ENCODE measurements around the gene HNRNPA0.

Gene HNRNPA0

DNA sequence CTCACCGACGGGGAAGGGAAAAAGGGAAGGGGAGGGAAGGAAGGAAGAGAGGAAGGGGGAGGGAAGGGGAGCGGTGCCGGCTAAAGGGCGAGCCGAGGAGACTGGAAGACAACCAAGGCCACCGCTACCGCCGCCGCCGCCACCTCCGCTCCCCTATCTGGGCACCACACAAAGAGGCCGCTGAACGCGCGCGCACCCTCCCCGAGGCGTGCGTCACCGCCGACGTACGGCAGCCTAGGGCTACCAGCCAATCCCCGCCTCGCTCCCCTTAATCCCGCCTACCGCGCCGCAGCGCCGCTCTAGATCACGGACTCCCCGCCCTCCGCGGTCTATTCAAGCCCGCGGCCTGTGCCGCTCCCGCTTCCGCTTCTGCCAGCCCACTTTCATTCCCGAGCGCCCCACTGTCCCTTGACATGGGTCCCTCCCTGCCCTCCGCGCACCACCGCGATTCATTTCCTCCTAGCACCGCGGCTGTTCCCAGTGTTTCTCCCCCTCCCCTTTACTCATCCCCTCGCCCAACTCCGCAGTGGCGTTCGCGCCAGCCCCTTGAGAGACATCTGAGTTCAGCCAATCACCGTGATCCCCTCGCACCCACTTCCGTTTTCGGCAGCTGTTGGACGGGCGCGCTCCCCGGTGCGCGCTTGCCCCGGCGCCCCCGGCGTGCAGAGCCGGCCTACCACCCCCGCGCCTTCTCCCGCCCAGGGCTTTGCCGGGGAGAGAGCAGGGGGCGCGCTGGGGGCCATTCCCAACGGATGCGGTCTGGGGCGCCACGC is at the start of gene HNRNPA0:
Gene HNRNPA0, minus strand, starts transcription at position 176 of the 773 bp plus-strand sequence. CDS start 297 bp downstream, outside the sequence.
- TF ChIP-seq, protein P1, sequence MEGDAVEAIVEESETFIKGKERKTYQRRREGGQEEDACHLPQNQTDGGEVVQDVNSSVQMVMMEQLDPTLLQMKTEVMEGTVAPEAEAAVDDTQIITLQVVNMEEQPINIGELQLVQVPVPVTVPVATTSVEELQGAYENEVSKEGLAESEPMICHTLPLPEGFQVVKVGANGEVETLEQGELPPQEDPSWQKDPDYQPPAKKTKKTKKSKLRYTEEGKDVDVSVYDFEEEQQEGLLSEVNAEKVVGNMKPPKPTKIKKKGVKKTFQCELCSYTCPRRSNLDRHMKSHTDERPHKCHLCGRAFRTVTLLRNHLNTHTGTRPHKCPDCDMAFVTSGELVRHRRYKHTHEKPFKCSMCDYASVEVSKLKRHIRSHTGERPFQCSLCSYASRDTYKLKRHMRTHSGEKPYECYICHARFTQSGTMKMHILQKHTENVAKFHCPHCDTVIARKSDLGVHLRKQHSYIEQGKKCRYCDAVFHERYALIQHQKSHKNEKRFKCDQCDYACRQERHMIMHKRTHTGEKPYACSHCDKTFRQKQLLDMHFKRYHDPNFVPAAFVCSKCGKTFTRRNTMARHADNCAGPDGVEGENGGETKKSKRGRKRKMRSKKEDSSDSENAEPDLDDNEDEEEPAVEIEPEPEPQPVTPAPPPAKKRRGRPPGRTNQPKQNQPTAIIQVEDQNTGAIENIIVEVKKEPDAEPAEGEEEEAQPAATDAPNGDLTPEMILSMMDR (conservative IDR thresholded peaks at IDR 0.05; ENCODE audit: low read depth, low read length): no peak
- H3K27ac ChIP-seq: peak within 1 kb of the TSS; percentile 87
- H3K36me3 ChIP-seq (ENCODE audit: insufficient read depth): no peaks in the 10 kb centered on the region
- peak within 1 kb of the TSS; percentile 96 for H3K9ac ChIP-seq
- H3K4me1 ChIP-seq (ENCODE audit: low read depth, poor library complexity, severe bottlenecking): peaks cover 17% of the 10 kb centered on the region
- peaks cover 27% of the 10 kb centered on the region for H4K20me1 ChIP-seq (ENCODE audit: insufficient read depth)
- H2AFZ ChIP-seq (ENCODE audit: low read depth): peak within 1 kb of the TSS; percentile 75
- no peak within 1 kb of the TSS for H3K4me3 ChIP-seq (IDR thresholded peaks at IDR 0.05; ENCODE audit: insufficient read depth, low read depth, low read length)
- H3K27me3 ChIP-seq (ENCODE audit: insufficient read depth, low read depth): no peaks in the 10 kb centered on the region
- H3K79me2 ChIP-seq (ENCODE audit: insufficient read depth, low read depth): peaks cover 42% of the 10 kb centered on the region
- peak within 1 kb of the TSS; percentile 54 for H3K4me2 ChIP-seq

- Histone ChIP-seq H3K27me3 (ENCODE audit: insufficient read depth, low read depth) (no peaks in the 10 kb centered on the region), H3K4me2 (no peak overlapping the region), H3K4me3 (IDR thresholded peaks at IDR 0.05; ENCODE audit: insufficient read depth, low read depth, low read length) (no peak overlapping the region), H3K79me2 (ENCODE audit: insufficient read depth, low read depth) (no peaks in the 10 kb centered on the region), H3K27ac (no peak overlapping the region), H4K20me1 (ENCODE audit: insufficient read depth) (no peaks in the 10 kb centered on the region), H2AFZ (ENCODE audit: low read depth) (no peak overlapping the region), H3K36me3 (ENCODE audit: insufficient read depth) (no peaks in the 10 kb centered on the region), H3K4me1 (ENCODE audit: low read depth, poor library complexity, severe bottlenecking) (no peaks in the 10 kb centered on the region), H3K9ac (no peak overlapping the region)
- TF ChIP-seq, protein P1 (conservative IDR thresholded peaks at IDR 0.05; ENCODE audit: low read depth, low read length): no peak
These were observed 48.4 kb upstream of the HNRNPA0 start for GRCh38 chr5:137802282-137803210.

DNA sequence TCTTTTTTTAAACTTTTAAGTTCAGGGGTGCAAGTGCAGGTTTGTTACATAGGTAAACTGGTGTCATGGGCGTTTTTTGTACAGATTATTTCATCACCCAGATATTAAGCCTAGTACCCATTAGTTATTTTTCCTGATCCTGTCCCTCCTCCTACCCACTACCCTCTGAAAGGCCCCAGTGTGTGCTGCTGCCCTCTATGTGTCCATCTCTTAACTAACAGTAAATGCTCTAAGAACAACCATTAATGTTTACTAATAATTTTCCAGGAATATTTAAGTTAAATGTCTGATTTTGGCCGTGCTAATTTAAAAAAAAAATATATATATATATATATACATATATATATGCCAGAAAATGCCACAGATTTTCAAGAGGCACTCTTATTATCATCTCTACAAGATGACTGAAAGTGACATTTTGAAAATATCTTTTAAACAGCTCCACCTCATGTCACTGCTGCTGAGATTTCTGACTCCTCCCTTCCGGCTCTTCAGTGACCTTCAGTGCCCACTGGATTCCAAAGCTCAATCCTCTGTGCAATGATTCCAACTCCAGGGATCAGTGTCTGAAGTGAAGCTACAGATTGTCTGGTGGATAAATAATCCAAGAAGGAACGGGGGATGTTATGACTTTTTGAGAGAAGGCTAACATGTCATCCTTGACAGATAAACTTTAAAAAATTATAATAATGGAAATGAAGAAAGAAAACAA is 46.7 kb upstream of the HNRNPA0 start:
- Histone ChIP-seq H3K36me3 (ENCODE audit: insufficient read depth) (no peaks in the 10 kb centered on the region), H3K4me3 (IDR thresholded peaks at IDR 0.05; ENCODE audit: insufficient read depth, low read depth, low read length) (no peak overlapping the region), H3K79me2 (ENCODE audit: insufficient read depth, low read depth) (no peaks in the 10 kb centered on the region), H3K27me3 (ENCODE audit: insufficient read depth, low read depth) (no peaks in the 10 kb centered on the region), H3K9ac (no peak overlapping the region), H3K4me2 (no peak overlapping the region), H3K4me1 (ENCODE audit: low read depth, poor library complexity, severe bottlenecking) (no peaks in the 10 kb centered on the region), H2AFZ (ENCODE audit: low read depth) (no peak overlapping the region), H3K27ac (no peak overlapping the region), H4K20me1 (ENCODE audit: insufficient read depth) (no peaks in the 10 kb centered on the region)
- TF ChIP-seq, protein P1 (conservative IDR thresholded peaks at IDR 0.05; ENCODE audit: low read depth, low read length): no peak

DNA sequence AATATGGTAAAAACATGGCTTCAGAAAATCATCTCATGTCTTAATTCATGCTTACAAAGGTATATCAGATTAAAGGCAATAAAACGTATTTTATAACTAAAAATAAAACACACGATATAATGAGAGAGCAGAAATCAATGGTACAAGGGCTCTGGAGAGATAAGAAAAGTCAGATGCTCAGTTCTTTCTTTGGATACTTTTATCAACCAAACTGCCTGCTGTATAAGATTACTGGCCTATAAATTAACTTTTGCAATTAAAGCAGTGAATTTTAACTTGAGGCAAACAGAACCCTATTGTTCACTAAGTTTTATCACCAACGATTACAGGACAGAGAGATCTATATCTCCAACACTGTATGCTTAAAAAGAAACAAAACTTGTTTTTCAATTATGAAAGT is 42.1 kb upstream of the HNRNPA0 start:
- TF ChIP-seq, protein P1 (conservative IDR thresholded peaks at IDR 0.05; ENCODE audit: low read depth, low read length): no peak
- Histone ChIP-seq H3K4me2 (no peak overlapping the region), H4K20me1 (ENCODE audit: insufficient read depth) (no peaks in the 10 kb centered on the region), H3K27ac (no peak overlapping the region), H3K36me3 (ENCODE audit: insufficient read depth) (no peaks in the 10 kb centered on the region), H2AFZ (ENCODE audit: low read depth) (no peak overlapping the region), H3K27me3 (ENCODE audit: insufficient read depth, low read depth) (no peaks in the 10 kb centered on the region), H3K9ac (no peak overlapping the region), H3K79me2 (ENCODE audit: insufficient read depth, low read depth) (no peaks in the 10 kb centered on the region), H3K4me1 (ENCODE audit: low read depth, poor library complexity, severe bottlenecking) (no peaks in the 10 kb centered on the region), H3K4me3 (IDR thresholded peaks at IDR 0.05; ENCODE audit: insufficient read depth, low read depth, low read length) (no peak overlapping the region)

Data from KMS-11 (cell line).